GM18499 (cell line): Measurements from ENCODE around the gene LENG9.

Experiments
- ATAC-seq: cut with Tn5 transposase; IDR thresholded peaks from one replicate; pipeline ENCODE4 v1.9.1; 2021; ENCODE audit warnings: moderate number of reproducible peaks; ENCODE audit not compliant: insufficient read depth, unreplicated experiment

LENG9 gene

GRCh38 chr19:54424660-54425381, 38.8 kb downstream of the LENG9 start:
- no peak for ATAC-seq

GRCh38 chr19:54424201-54424600, 39.4 kb downstream of the LENG9 start:
- ATAC-seq: no peak

GRCh38 chr19:54422136-54422535, 41.4 kb downstream of the LENG9 start:
- no peak for ATAC-seq

DNA sequence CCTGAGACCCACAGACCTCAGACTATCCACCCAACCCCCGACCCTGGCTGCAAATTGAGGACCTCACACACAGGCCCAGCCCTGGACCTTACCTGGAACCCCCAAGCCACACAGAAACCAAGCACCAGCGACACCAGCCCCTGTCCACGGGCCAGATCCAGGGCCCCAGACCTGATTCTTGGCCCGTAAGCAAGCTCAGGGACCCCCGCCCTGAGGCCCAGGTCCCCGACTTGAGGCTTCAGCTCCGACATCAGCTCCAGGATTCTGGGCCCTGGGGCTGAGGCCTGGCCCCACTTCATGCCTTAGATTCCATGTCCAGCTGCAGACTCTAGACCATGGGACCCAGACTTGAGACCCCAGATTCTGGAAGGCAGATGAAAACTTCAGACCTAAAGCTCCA, 42.1 kb downstream of the LENG9 start:
- no peak for ATAC-seq

DNA sequence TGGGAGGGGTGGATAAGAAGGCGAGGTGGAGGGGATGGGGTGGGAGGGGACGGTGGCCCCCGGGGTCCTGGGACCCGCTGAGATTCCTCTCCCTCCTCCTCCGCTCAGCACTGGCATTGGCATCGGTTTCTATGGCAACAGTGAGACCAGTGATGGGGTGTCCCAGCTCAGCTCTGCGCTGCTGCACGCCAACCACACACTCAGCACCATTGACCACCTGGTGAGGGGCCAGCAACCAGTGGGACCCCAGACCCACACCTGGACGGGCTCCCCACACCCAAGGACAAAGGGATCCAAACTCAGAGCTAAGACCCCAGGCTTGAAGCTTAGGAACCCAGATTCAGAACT, 42.4 kb downstream of the LENG9 start:
- no peak for ATAC-seq

DNA sequence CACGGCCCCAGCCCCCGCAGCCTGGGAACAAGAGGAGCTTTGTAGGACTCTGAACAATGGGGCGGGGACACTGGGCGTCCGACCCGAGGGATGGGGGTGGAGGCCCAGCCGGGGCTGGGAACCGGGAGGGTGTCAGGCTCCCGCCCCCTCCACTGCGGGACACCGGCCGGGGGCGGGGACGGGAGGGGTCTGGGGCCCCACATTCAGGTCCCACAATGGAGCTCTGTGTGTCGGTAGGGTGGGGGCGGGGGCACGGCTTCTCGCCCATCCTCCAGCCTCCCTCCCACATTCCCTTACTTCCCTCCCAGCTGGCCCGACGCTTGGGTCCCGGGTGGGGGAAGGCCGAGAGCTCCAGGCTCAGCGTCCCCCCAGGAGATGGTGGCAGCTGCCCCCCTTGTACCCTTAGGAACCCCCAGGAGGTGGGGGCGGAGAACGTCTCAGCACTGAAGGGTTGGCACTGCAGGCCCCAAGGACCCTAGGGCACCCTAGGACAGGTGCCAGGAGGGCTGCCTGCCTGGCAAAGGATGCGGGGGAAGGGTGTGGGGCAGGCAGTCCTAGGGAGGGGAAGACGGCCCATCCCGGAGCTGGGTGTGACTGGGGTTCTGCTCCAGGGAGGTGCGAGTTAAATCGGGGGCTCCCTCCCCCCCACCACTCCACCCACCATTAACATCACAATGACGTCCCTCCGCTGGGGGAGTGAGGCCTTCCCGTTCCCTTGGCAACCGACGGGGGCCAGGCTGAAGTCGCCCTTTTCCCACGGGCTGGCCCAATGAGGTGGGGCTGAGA, 43.0 kb downstream of the LENG9 start:
- ATAC-seq: no peak

GRCh38 chr19:54420068-54420382, 43.6 kb downstream of the LENG9 start:
- ATAC-seq: no peak

DNA sequence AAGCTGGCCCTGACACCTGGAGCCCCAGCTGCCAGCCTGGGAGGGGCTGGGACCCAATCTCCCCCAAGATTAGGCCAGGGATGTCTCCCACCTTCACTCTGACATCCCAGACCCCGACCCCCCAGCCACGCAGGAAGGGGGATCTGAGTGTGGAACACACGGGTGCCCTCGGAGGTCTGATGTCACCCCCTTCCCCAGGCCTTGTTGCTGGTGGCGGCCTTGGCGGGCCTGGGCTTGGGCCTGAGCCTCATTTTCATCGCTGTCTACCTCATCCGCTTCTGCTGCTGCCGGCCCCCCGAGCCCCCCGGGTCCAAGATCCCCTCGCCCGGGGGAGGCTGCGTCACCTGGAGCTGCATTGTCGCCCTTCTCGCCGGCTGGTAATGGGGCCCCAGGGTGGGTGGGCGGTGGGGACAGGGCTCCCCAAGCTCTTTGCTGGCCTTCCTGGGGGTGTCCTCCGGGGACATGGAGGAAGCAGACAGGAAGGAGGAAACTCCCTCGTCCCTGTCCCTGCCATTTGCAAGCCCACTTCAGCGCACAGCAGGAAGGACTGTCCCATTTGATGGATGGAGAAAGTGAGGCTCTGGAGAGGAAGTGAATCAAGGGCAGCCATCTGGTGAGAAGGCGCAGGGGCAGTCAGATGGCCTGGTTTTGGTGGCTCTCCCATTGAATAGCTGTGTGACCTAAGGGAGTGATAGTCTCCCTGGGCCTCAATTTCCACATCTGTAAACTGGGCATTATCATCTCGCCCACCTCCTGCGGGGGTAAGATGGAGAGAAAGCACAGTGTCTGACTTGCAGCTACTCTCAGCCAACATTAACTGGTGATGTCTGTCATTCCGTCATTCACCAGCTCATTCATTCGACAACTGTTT, 44.4 kb downstream of the LENG9 start:
- ATAC-seq: no peak

DNA sequence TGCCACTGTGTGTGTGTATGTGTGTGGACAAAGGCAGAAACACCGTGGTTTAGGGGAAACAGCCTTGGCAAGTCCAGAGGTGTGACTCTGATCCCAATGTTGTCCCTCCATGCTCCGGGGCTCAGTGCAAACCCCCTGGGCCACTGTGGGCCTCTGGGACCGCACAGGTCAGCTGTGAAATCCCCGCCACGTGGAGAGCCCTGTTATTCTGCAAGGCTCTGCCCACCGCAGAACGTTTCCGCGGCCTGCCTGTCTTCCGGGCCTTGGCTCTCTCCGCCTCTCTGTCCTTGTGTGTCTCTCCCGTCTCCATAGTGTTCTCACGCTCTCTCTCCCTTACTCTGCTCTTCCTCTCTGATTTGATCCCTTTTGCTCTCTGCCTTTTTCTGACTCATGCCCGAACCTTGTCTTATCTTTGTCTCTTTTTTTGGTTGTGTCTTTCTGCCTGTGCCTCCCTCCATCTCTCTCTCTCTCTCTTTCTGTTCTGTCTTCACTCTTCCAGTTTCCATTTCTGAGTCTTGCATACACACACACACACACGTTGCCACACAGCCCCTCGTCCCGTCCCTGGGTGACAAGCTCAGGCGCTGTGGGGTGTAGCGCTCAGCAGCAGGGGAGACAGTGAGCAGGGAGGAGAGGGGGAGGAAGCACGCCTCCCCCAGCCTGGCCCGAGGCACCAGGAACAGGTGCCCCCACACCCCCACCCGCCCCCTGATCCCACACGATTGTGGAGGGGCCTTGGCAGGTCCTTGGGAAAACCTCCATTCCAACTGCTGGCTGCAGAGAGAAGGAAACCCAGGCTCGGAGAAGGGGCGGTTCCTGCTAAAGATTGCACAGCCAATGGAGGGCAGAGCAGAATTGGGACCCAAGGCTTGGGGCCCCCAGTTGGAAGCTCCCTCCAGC, 45.3 kb downstream of the LENG9 start:
- ATAC-seq: no peak

DNA sequence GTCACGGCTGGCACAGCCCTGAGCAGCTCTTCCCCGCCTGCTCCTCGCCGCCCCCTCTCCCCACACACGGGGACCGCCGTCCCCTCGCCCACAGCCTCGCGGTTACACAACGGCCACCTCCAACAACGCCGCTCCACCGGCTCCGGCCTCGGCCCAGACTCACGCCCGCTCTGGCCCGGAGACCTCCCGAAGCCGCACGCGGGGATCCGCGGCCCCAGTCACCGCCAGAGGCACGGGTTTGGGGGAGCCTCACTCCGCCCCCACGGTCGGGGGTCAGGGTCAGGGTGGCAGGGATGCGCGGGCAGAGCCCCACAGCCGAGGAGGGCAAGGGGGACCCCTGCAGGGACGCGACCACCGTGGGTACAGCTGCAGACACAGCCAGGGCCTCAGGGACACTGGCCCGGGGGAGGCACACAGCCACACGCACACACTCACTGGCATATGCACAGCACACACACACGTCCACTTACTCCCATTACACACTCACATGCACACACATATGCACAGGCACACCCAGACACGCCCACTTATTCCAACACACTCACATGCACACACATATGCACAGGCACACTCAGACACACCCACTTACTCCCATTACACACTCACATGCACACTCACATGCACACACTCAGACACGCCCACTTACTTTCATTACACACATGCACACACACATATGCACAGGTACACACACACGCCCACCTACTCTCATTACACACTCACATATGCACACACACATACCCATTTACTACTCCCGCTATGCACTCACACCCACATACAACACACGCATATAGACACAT, 46.7 kb downstream of the LENG9 start:
- no peak for ATAC-seq

DNA sequence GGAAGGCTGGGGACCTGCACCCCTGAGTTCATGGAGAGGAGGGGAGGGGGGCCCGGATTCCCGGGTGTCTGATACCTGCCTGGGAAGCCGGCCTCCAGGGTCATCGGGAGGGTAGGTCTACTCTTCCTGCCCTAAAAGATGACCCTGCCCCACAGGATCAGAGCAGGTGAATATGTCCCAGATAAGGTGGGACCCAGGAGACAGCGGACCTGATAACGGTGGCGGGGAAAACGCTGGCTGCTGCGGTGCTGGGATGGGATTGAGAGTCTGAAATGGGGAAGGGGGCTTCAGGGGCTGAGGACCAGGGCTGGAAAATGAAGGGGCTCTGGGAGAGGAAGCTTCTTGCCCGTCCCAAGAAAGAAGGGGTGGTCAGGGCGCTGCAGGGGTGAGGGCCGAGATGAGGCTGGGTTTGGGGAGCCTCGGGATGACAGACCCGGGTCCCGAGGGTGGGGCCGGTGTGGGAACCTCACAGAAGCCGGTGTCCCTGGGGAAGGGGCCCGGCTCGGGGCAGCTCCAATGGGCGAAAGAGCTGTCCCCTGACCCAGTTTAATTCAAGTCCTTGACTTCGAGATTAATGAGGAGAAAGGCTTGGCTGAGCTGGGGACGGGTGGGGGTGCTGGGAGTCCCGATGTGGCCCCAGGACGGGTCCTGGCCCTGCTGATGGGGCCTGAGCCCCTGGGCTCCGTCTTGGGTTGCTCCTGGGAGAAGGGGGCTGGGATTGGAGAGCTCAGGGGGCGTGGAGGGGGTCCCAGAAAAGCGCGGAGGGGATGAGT, 47.5 kb downstream of the LENG9 start:
- no peak for ATAC-seq

DNA sequence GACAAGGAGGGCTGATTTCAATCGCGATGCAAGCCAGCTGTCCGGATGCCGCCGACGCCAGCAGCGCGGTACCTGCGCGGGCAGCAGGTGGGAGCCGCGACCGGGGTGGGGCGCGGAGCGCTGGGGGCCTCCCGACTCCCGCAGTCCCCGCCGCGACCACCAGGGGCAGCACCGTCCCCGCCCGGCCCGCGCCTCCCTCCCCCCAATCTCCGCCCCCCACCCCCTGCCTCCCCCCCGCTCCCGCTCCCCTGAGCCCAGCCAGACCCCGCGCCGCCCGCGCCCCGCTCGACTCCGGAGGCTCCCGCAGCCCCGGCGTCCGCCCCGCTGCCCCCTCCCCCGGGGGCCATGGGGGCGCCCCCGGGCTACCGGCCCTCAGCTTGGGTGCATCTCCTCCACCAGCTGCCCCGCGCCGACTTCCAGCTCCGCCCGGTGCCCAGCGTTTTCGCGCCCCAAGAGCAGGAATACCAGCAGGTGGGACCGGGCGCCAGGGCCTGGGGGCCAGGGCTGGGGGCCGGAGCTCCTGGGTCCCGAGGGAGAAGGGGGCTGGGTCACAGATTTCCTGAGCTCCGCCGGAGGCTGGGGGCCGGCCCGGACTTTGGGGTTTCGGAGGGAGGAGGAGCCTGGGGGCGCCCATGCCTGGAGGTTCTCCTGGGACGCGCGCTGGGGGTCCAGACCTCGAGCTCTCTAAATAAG, 48.2 kb downstream of the LENG9 start, which contains the start of gene TTYH1:
TTYH1 (plus strand) TSS at position 257 of the 693 bp plus-strand sequence; CDS start at position 346, 89 bp downstream.
- no peak for ATAC-seq

DNA sequence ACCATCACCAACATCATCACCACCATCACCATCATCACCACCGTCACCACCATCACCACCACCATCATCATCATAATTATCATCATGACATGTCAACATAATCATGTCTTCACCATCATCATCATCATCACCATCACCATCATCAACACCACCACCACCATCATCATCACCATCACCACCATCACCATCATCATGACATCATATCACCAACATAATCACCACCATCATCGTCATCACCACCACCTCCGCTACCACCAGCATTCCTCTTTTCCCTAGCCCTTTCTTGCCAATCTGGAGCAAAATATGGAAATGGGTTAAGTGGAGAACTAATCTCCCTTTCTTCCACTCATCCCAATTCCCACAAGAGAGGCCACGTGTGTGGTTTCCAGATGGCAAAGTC, 49.4 kb downstream of the LENG9 start:
- no peak for ATAC-seq

- no peak for ATAC-seq
These were observed 50.7 kb downstream of the LENG9 start for GRCh38 chr19:54412877-54413276.
